Gastroesophageal sphincter (tissue), 4 donors: ENCODE data around the gene PIK3R3. TPM values are rescaled to one million over a fixed set of nuclear protein-coding genes. Genes with fewer than 3 reads are reported as not detected.

ENCODE experiments used
- ATAC-seq: fragments of 150-250 bp; one replicate; pipeline ENCODE4 v1.9.1; 2016; ENCODE audit warnings: mild to moderate bottlenecking, moderate library complexity
- H3K27ac ChIP-seq, 4 donors: fragments of 200-600 bp; sonication (generic) in 3 of 4; 1 replicate in 3 of 4; 2 replicates in 1 of 4; pipeline ENCODE4 v1.5.1; 2016 to 2019
- H3K27me3 ChIP-seq: fragments of 200-600 bp; sonication (generic); one replicate; pipeline ENCODE4 v1.5.1; 2019
- H3K36me3 ChIP-seq, 2 donors: fragments of 200-600 bp; sonication (generic); one replicate each; pipeline ENCODE4 v1.5.1; 2019; ENCODE audit warnings: control low read depth in 1 of 2
- H3K4me1 ChIP-seq, 3 donors: fragments of 200-600 bp; sonication (generic); 1 replicate in 2 of 3; 2 replicates in 1 of 3; pipeline ENCODE4 v1.5.1; 2016 to 2019; ENCODE audit warnings: control low read depth in 2 of 3
- H3K4me3 ChIP-seq, 2 donors: fragments of 200-600 bp; sonication (generic); one replicate each; pipeline ENCODE4 v1.5.1; 2019; ENCODE audit warnings: mild to moderate bottlenecking in 1 of 2, moderate library complexity in 1 of 2
- H3K9me3 ChIP-seq, 3 donors: fragments of 200-600 bp; sonication (generic); one replicate each; pipeline ENCODE4 v1.5.1; 2017 to 2019; ENCODE audit warnings: control low read depth in 2 of 3
- CTCF ChIP-seq, 4 experiments: fragments of 200-600 bp in 2 of 4; fragments of 450-650 bp in 2 of 4; sonication (generic) in 1 of 4; IDR thresholded peaks; one replicate each; pipeline ENCODE4 v1.5.1; 2017 to 2019; ENCODE audit warnings: antibody characterized with exemption in 4 of 4, mild to moderate bottlenecking in 2 of 4, moderate library complexity in 2 of 4
- EP300 ChIP-seq: sonication (generic); formaldehyde crosslinking; IDR thresholded peaks from one replicate; pipeline ENCODE4 v1.6.1; 2017; ENCODE audit warnings: antibody characterized with exemption, mild to moderate bottlenecking
- POLR2A ChIP-seq, 2 donors: fragments of 450-650 bp; IDR thresholded peaks; one replicate each; pipeline ENCODE4 v1.6.1; 2017; ENCODE audit warnings: antibody characterized with exemption in 2 of 2, mild to moderate bottlenecking in 2 of 2, moderate library complexity in 1 of 2
- POLR2AphosphoS5 ChIP-seq: sonication (generic); formaldehyde crosslinking; IDR thresholded peaks from one replicate; pipeline ENCODE4 v1.6.1; 2017; ENCODE audit warnings: antibody characterized with exemption
- WGBS, 2 donors: methylation state at CpG; one replicate each; pipeline ENCODE4 v1.1.5; 2018; ENCODE audit warnings: low coverage in 1 of 2; 5-methylcytosine and 5-hydroxymethylcytosine counted together
- total RNA-seq, 4 donors: library from RNA; depleted of rRNA; stranded (reverse); fragments of >200 nt; gene quantifications; one replicate each; pipeline ENCODE4 v1.1.0, GENCODE V29; 2016

PIK3R3 gene
- total RNA-seq, 4 donors from 2014 or later: 21.7 to 34.7 (median 28.2) TPM

- H3K4me1 ChIP-seq: peaks cover 0 to 4% (median 0%) of the 10 kb centered on the region in 3 donors
- no peaks in the 10 kb centered on the region for H3K36me3 ChIP-seq
- ATAC-seq: no peak
- H3K4me3 ChIP-seq: no peak overlapping the region
- no peaks in the 10 kb centered on the region for H3K9me3 ChIP-seq
- no peaks in the 10 kb centered on the region for H3K27me3 ChIP-seq
- no peak overlapping the region for H3K27ac ChIP-seq
- TF ChIP-seq CTCF (IDR thresholded peaks at IDR 0.05) (no peak), POLR2A (IDR thresholded peaks at IDR 0.05) (no peak), EP300 (no peak), POLR2AphosphoS5 (no peak)
- 100% methylated on average over 1 of the region's 1 CpG; no CpG with 5 or more reads in 1 of the 2 donors for WGBS, 2 donors
Measured at GRCh38 chr1:46087891-46088290, 44.5 kb downstream of the PIK3R3 start.

- no peaks in the 10 kb centered on the region for H3K9me3 ChIP-seq
- no peak overlapping the region for H3K27ac ChIP-seq
- H3K27me3 ChIP-seq: no peaks in the 10 kb centered on the region
- no peak overlapping the region for H3K4me3 ChIP-seq
- H3K36me3 ChIP-seq: no peaks in the 10 kb centered on the region
- no peak for ATAC-seq
- WGBS, 2 donors: 72 to 83% methylated on average over 2 to 4 of the region's 5 CpGs
- peaks cover 0 to 4% (median 0%) of the 10 kb centered on the region in 3 donors for H3K4me1 ChIP-seq
- TF ChIP-seq EP300: no peak
- no peak for TF ChIP-seq CTCF (IDR thresholded peaks at IDR 0.05)
- TF ChIP-seq POLR2AphosphoS5: no peak
- no peak for TF ChIP-seq POLR2A (IDR thresholded peaks at IDR 0.05)
Measured at GRCh38 chr1:46086576-46086975, 45.9 kb downstream of the PIK3R3 start.

GRCh38 chr1:46084553-46085451 lies 47.6 kb downstream of the PIK3R3 start:
- WGBS, 2 donors: 43 to 83% methylated on average over 1 of the region's 1 CpG
- H3K4me3 ChIP-seq: no peak overlapping the region
- TF ChIP-seq POLR2A (IDR thresholded peaks at IDR 0.05): no peak
- no peak for TF ChIP-seq CTCF (IDR thresholded peaks at IDR 0.05)
- TF ChIP-seq POLR2AphosphoS5: no peak
- TF ChIP-seq EP300: no peak
- H3K27ac ChIP-seq: no peak overlapping the region
- H3K9me3 ChIP-seq: no peaks in the 10 kb centered on the region
- H3K4me1 ChIP-seq: peaks cover 0 to 4% (median 0%) of the 10 kb centered on the region in 3 donors
- H3K27me3 ChIP-seq: no peaks in the 10 kb centered on the region
- H3K36me3 ChIP-seq: no peaks in the 10 kb centered on the region
- no peak for ATAC-seq

- no peaks in the 10 kb centered on the region for H3K36me3 ChIP-seq
- TF ChIP-seq POLR2A (IDR thresholded peaks at IDR 0.05): no peak
- TF ChIP-seq EP300: no peak
- TF ChIP-seq CTCF (IDR thresholded peaks at IDR 0.05): no peak
- no peak for TF ChIP-seq POLR2AphosphoS5
Measured at GRCh38 chr1:46083579-46083978, 48.9 kb downstream of the PIK3R3 start.

GRCh38 chr1:46081619-46082018 lies 50.8 kb downstream of the PIK3R3 start:
- TF ChIP-seq POLR2A (IDR thresholded peaks at IDR 0.05) (no peak), EP300 (no peak), CTCF (IDR thresholded peaks at IDR 0.05) (no peak), POLR2AphosphoS5 (no peak)
- ATAC-seq: no peak
- H3K36me3 ChIP-seq: no peaks in the 10 kb centered on the region
- H3K4me3 ChIP-seq: no peak overlapping the region
- H3K4me1 ChIP-seq: peaks cover 0 to 4% (median 0%) of the 10 kb centered on the region in 3 donors
- no peak overlapping the region for H3K27ac ChIP-seq
- WGBS, 2 donors: 38 to 78% methylated on average over 1 of the region's 1 CpG
- no peaks in the 10 kb centered on the region for H3K9me3 ChIP-seq
- no peaks in the 10 kb centered on the region for H3K27me3 ChIP-seq

More at GRCh38 chr1:46083579-46083978, 48.9 kb downstream of the PIK3R3 start:
- Histone ChIP-seq H3K27ac (no peak overlapping the region), H3K9me3 (no peaks in the 10 kb centered on the region), H3K4me3 (no peak overlapping the region), H3K4me1 (peaks cover 0 to 4% (median 0%) of the 10 kb centered on the region in 3 donors), H3K27me3 (no peaks in the 10 kb centered on the region)
- no peak for ATAC-seq
